ENCODE data around the gene BTBD18.

- TF ChIP-seq CTCF (IDR thresholded peaks at IDR 0.05 in 4 of 5, conservative IDR thresholded peaks at IDR 0.05 in 1 of 5) (no peak), POLR2A (IDR thresholded peaks at IDR 0.05) (no peak)
Observed at GRCh38 chr11:57787920-57788702, 36.5 kb upstream of the BTBD18 start.
